ENCODE results near the gene ACTL6B. TPM values are rescaled to one million over a fixed set of nuclear protein-coding genes. Genes with fewer than 3 reads are reported as not detected.

ACTL6B gene
- total and polyA plus RNA-seq, 2 of the 13 experiments (the other 11 are each of a cell fraction or from before 2014, with no cell fraction given): not detected

DNA sequence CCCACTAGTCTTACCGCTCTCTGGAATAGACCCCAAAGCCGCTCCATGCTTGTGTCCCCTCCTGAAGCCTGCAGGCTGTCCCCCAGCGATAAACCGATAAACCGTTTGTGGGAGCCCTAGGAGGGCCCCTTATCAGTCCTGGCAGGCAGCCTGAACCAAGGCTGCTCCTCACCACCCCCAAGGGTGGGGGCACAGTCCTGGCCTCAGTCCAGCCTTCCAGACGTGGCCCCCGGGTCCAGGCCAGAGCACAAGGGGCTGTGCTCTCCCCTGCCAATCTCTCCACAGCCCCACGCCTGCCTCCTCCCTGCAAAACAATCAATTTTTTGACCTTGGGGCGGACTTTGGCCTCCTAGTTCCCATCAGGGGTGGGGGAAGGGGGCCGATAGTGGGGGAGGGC lies 14.8 kb downstream of the ACTL6B start, which contains the start of gene TFR2 (continued):
- TF ChIP-seq, protein P1, sequence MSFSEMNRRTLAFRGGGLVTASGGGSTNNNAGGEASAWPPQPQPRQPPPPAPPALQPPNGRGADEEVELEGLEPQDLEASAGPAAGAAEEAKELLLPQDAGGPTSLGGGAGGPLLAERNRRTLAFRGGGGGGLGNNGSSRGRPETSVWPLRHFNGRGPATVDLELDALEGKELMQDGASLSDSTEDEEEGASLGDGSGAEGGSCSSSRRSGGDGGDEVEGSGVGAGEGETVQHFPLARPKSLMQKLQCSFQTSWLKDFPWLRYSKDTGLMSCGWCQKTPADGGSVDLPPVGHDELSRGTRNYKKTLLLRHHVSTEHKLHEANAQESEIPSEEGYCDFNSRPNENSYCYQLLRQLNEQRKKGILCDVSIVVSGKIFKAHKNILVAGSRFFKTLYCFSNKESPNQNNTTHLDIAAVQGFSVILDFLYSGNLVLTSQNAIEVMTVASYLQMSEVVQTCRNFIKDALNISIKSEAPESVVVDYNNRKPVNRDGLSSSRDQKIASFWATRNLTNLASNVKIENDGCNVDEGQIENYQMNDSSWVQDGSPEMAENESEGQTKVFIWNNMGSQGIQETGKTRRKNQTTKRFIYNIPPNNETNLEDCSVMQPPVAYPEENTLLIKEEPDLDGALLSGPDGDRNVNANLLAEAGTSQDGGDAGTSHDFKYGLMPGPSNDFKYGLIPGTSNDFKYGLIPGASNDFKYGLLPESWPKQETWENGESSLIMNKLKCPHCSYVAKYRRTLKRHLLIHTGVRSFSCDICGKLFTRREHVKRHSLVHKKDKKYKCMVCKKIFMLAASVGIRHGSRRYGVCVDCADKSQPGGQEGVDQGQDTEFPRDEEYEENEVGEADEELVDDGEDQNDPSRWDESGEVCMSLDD (CRISPR knock-in tag; IDR thresholded peaks at IDR 0.05; ENCODE audit: borderline replicate concordance): peak; percentile 96
- TF ChIP-seq ZNF274 (CRISPR knock-in tag; IDR thresholded peaks at IDR 0.05): no peak
- TF ChIP-seq, protein P2, sequence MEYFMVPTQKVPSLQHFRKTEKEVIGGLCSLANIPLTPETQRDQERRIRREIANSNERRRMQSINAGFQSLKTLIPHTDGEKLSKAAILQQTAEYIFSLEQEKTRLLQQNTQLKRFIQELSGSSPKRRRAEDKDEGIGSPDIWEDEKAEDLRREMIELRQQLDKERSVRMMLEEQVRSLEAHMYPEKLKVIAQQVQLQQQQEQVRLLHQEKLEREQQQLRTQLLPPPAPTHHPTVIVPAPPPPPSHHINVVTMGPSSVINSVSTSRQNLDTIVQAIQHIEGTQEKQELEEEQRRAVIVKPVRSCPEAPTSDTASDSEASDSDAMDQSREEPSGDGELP (IDR thresholded peaks at IDR 0.05; ENCODE audit: borderline replicate concordance, low read depth): peak; percentile 16; the same call in 1 of the 2 replicates
- TF ChIP-seq, protein P3, sequence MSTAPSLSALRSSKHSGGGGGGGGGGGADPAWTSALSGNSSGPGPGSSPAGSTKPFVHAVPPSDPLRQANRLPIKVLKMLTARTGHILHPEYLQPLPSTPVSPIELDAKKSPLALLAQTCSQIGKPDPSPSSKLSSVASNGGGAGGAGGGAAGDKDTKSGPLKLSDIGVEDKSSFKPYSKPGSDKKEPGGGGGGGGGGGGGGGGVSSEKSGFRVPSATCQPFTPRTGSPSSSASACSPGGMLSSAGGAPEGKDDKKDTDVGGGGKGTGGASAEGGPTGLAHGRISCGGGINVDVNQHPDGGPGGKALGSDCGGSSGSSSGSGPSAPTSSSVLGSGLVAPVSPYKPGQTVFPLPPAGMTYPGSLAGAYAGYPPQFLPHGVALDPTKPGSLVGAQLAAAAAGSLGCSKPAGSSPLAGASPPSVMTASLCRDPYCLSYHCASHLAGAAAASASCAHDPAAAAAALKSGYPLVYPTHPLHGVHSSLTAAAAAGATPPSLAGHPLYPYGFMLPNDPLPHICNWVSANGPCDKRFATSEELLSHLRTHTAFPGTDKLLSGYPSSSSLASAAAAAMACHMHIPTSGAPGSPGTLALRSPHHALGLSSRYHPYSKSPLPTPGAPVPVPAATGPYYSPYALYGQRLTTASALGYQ (CRISPR knock-in tag; IDR thresholded peaks at IDR 0.05): 0 out of 2 replicates have a peak, but pooled peaks have one; percentile 18
- no peak for TF ChIP-seq SRSF9 (IDR thresholded peaks at IDR 0.05; ENCODE audit: borderline replicate concordance, insufficient read depth, low read depth, low read length, poor library complexity, severe bottlenecking)
- no peak for TF ChIP-seq NAIF1 (CRISPR knock-in tag; IDR thresholded peaks at IDR 0.05; ENCODE audit: borderline replicate concordance)
- TF ChIP-seq, protein P4, sequence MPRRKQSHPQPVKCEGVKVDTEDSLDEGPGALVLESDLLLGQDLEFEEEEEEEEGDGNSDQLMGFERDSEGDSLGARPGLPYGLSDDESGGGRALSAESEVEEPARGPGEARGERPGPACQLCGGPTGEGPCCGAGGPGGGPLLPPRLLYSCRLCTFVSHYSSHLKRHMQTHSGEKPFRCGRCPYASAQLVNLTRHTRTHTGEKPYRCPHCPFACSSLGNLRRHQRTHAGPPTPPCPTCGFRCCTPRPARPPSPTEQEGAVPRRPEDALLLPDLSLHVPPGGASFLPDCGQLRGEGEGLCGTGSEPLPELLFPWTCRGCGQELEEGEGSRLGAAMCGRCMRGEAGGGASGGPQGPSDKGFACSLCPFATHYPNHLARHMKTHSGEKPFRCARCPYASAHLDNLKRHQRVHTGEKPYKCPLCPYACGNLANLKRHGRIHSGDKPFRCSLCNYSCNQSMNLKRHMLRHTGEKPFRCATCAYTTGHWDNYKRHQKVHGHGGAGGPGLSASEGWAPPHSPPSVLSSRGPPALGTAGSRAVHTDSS (CRISPR knock-in tag; conservative IDR thresholded peaks at IDR 0.05): no peak
- TF ChIP-seq SOX5 (CRISPR knock-in tag; IDR thresholded peaks at IDR 0.05; ENCODE audit: borderline replicate concordance): peak; percentile 65; the same call in 1 of the 2 replicates
- TF ChIP-seq SALL1 (CRISPR knock-in tag; IDR thresholded peaks at IDR 0.05): peak; percentile 81
- TF ChIP-seq NFYB (CRISPR knock-in tag; IDR thresholded peaks at IDR 0.05): 0 out of 2 replicates have a peak, but pooled peaks have one; percentile 31
- TF ChIP-seq RAD51 (IDR thresholded peaks at IDR 0.05; ENCODE audit: borderline replicate concordance): no peak
- TF ChIP-seq SNRNP70 (IDR thresholded peaks at IDR 0.05; ENCODE audit: low read depth, low read length): no peak
- TF ChIP-seq, protein P5, sequence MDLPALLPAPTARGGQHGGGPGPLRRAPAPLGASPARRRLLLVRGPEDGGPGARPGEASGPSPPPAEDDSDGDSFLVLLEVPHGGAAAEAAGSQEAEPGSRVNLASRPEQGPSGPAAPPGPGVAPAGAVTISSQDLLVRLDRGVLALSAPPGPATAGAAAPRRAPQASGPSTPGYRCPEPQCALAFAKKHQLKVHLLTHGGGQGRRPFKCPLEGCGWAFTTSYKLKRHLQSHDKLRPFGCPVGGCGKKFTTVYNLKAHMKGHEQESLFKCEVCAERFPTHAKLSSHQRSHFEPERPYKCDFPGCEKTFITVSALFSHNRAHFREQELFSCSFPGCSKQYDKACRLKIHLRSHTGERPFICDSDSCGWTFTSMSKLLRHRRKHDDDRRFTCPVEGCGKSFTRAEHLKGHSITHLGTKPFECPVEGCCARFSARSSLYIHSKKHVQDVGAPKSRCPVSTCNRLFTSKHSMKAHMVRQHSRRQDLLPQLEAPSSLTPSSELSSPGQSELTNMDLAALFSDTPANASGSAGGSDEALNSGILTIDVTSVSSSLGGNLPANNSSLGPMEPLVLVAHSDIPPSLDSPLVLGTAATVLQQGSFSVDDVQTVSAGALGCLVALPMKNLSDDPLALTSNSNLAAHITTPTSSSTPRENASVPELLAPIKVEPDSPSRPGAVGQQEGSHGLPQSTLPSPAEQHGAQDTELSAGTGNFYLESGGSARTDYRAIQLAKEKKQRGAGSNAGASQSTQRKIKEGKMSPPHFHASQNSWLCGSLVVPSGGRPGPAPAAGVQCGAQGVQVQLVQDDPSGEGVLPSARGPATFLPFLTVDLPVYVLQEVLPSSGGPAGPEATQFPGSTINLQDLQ (CRISPR knock-in tag; IDR thresholded peaks at IDR 0.05): no peak
- no peak for TF ChIP-seq SOX6 (IDR thresholded peaks at IDR 0.05)
- TF ChIP-seq SOX6 (CRISPR knock-in tag; IDR thresholded peaks at IDR 0.05): peak; percentile 87
- no peak for TF ChIP-seq NFE2L1 (CRISPR knock-in tag; IDR thresholded peaks at IDR 0.05; ENCODE audit: borderline replicate concordance)
- peak; percentile 53; the same call in 1 of the 2 replicates for TF ChIP-seq ZNF350 (CRISPR knock-in tag; IDR thresholded peaks at IDR 0.05; ENCODE audit: borderline replicate concordance, low read depth)
- TF ChIP-seq ONECUT2 (CRISPR knock-in tag; IDR thresholded peaks at IDR 0.05): peak; percentile 85
- TF ChIP-seq BCL6 (CRISPR knock-in tag; IDR thresholded peaks at IDR 0.05): 0 out of 2 replicates have a peak, but pooled peaks have one; percentile 47
- TF ChIP-seq PLRG1 (conservative IDR thresholded peaks at IDR 0.05): no peak
